ENCODE measurements around the gene AMOTL1.

Gene AMOTL1

DNA sequence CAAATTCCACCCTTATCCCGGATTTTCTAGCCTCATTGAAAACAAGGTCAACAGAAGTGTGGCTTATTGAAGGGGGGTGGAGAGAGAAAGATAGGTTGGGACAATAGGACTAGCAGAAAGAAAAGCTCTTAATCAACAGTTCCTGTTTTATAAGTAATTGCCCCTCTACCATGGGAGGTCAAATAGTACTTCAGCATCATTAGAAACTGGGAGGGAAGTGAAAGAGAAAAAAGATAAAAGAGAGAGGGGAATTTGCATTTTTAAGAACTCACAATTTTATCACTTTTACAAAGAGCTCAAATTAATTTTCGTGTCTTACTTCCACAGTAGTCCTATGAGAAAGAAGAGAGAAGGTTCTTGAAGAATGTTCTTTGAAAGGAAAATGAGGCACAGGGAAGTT lies 89.2 kb downstream of the AMOTL1 start:
- no peak for DNase-seq (ENCODE audit: low spot score)

DNA sequence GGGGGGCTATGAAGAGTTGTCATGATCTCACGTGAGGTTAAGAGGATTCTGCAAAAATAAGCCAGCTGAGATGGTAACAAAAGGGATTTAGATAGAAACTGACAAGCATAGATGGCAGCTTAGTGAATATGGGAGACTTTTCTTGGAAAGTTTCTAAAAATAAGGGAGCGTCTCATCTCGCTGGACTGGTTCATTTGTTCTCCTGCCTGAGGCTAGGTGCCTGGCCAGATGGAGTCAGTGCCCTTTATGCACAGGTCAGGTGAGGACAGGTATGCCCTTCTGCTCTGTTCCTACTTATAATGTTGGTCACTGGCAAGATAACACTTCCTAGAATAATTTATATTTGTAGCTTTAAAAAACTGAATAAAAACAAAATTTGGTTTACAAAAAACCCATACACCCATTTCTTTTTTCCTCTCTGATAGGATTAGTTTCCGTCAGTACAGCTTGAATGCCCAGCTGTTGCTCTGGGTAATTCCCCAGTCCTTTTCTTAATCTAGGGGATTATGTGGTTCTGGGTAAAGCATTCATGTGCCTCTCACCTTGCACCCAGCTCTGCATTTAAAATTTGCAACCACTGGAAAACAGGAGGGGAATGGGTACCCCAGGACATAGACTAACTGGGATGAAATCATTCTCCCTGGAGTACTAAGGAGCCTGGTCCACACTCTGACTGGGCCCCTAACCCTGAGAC lies 90.0 kb downstream of the AMOTL1 start:
- DNase-seq (ENCODE audit: low spot score), result no peak

GRCh38 chr11:94860333-94860732 lies 92.2 kb downstream of the AMOTL1 start:
- no peak for DNase-seq (ENCODE audit: low spot score)

GRCh38 chr11:94861306-94861845 lies 93.2 kb downstream of the AMOTL1 start:
- DNase-seq (ENCODE audit: low spot score), result no peak

DNA sequence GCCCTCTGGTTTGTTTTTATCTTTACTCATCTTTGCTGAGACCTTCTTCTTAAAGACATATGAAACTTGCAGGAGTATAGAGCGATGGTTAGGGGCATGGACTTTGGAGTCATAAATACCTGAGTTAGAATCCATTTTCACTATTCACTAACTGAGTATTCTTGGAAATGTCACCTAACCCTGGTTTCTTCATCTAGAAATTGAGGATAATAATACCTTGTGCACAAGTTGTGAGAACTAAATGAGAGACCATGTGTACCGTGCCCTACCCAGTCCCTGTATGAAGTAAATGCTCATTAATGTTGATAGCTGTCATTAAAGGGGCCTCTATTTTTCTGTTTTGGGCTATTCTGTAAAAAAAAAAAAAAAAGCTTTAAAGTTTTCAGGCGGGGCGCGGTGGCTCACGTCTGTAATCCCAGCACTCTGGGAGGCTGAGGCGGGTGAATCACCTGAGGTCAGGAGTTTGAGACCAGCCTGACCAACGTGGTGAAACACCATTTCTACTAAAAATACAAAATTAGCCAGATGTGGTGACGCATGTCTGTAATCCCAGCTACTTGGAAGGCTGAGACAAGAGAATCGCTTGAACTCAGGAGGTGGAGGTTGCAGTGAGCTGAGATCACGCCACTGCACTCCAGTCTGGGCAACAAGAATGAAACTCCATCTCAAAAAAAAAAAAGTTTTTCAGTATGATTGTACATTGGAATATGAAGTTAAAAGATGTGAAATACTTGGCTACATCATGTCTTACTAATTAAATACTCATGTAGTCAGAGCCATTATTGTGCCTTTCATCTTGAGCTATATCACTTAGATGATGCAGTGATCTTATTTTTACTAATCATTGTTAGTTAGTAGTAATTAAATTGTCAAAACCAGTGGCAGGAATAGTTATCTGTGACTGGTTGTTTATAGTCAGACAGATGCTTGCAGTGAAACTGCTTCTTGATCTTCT lies 95.0 kb downstream of the AMOTL1 start:
- no peak for DNase-seq (ENCODE audit: low spot score)

- no peak for DNase-seq (ENCODE audit: low spot score)
These were observed 96.4 kb downstream of the AMOTL1 start for GRCh38 chr11:94864506-94865045.

DNA sequence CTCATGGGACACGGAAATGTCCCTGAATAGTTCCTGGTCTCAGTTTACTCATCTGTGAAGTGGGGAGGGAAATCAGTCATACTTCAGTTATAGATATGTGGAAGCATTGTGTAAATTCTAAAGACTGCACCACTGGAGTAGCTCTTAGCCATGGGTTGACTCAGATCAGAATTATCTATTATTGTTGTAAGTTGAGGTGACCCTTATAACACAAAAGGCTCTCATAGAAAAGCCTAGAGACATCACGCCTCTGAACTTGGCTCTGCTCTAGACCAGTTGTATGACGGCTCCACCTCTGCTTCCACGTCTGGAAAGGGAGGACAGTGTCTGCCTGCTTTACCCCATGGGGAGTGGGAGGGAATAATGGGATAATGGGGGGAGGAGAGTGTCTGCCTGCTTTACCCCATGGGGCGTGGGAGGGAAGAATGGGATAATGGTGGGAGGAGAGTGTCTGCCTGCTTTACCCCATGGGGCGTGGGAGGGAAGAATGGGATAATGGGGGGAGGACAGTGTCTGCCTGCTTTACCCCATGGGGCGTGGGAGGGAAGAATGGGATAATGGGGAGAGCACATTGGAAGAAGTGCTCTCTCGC lies 98.2 kb downstream of the AMOTL1 start:
- DNase-seq (ENCODE audit: low spot score), result peak; percentile 29

GRCh38 chr11:94866936-94867795 lies 99.0 kb downstream of the AMOTL1 start:
- DNase-seq (ENCODE audit: low spot score), result no peak

GRCh38 chr11:94868468-94868867 lies 100.3 kb downstream of the AMOTL1 start:
- no peak for DNase-seq (ENCODE audit: low spot score)

GRCh38 chr11:94869186-94869585 lies 101.0 kb downstream of the AMOTL1 start:
- DNase-seq (ENCODE audit: low spot score), result no peak

GRCh38 chr11:94870422-94870821 lies 102.3 kb downstream of the AMOTL1 start:
- no peak for DNase-seq (ENCODE audit: low spot score)

GRCh38 chr11:94871491-94872185 lies 103.5 kb downstream of the AMOTL1 start:
- DNase-seq (ENCODE audit: low spot score), result no peak

DNA sequence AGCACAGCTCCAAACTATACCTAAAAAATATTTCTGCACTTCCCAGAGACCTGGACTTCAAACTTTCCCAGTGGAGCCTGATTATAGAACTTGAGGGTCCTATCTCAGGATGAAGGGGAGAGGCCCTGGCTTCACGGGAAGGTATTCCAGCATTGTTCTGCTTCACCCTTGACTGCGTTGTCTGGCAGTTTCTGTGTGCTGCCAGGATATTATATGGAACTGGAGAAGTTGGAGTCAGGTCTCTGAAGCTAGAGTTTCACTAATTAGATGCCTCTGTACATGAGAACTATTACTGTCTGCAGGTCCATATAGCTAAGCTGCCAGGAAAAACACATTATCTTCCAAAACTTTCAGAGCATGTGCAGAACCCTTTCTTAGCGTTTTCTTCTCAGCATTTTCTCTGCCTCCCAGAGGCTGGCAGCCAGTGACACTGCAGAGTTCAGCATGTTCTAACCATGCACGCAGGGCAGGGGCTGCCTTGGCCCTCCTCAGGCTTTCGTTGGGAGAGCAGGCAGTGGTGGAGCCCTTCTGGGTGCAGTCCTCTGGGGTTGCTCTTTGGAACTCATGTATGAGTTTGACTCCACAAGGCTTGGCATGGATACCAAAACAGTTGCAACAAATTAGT lies 105.9 kb downstream of the AMOTL1 start:
- DNase-seq (ENCODE audit: low spot score), result peak; percentile 30

DNA sequence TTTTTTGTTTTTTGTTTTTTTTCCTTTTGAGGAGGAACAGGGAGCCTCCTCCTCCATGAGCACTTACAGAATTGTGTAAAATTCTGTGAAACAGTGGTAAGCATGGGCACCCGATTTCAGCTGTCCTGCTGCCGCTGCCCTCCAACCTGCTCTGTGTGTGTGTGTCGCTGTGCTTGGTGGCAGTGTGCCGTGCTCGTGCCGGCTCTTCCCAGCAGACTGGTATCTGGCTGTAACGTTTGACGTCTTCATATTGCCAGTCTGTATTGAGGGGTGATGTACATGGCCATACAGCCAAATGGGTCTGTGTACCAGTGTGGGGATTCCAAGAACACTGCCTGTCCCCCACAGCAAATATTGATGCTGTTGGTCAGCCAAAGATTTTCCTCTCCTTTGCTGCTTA lies 108.1 kb downstream of the AMOTL1 start:
- no peak for DNase-seq (ENCODE audit: low spot score)

DNA sequence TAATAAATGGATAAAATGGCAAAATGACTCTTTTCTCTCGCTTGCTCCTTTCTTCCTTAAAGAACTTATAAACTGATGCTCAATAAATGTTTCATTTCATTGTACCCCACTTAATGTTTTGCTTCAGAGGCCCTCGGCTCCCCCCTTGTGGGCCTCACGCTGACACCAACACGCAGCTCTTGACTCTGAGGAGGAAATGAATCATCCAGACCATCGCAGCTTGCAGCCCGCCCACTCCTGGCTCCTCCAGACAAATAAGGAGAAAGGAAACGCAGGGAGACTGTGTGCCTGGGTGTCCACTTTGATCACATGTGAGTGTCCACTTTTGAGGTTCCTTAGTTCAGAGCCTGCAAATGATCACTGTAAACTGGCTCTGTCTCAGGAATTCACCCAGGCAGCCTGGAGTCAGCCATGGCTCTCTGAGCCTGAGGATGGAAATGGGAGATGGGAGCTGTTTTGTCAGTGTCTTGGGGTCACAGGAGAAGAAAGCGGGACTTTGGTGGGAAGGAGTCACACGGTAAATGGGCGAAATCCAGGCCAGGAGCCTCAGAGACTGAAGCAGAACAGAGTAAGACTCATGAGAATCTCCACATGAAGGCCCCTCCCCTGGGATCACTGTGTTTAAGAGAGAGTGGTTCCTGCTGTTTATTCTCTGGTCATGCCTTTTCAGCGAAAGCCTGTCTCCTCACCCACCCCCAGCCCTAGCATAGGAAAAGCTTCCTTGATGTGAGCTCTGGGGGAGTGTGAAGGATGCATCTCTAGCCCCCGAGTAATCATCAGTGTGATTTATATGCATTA lies 108.7 kb downstream of the AMOTL1 start:
- peak; percentile 69 for DNase-seq (ENCODE audit: low spot score)

DNA sequence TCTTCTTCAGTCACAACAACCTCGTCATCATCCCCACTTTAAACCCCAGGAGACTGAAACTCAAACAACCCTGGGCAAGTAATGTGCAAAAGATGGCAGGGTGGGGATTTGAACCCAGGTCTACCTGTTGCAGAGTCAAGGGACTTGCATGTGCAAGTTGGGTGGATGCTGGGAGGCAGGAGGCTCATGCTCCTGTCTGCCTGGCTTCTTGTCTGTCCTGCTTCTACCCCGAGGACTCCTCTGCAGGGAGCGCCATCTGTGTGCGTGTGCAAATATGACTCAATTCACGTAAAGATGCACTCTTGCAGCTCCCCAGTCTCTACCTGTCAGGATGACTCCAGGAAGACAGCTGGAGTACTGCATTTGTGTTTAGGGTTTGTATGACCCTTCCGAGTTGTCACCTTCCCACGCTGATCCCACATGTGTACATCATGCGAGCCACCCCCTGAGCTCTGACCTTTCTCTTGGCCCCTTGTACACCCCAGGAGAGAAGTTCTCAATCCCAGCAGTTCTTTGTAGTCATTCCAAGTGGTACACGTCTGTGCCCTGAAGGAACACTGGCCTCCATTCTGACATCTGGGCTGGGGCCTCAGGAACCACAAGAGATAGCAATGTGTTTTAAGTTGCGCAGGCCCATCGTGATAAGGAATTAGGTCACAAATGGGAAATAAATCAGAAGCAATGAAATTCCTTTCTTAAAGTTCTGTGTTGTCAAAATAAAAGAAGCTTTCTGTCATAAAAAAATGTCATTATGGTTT lies 109.5 kb downstream of the AMOTL1 start:
- DNase-seq (ENCODE audit: low spot score), result no peak

DNA sequence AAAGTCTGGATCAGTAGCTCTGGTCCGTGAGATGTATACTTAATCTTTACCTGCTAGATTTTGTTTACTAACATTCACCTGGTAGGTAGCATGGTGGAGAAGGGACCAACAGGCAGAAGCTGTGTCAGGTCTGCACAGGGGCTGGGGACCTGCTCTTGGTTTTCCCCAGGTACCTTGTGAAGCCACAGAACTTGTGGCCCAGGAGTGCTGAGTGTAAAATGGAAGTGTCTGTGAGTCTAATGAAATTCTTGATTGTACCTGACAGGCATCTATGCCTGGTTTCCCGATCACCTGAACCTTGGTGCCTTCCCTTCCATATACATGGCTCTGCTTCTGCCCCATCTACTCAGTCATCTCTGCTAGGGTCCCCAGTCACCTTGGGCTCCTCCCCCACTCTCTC lies 110.8 kb downstream of the AMOTL1 start:
- no peak for DNase-seq (ENCODE audit: low spot score)

DNA sequence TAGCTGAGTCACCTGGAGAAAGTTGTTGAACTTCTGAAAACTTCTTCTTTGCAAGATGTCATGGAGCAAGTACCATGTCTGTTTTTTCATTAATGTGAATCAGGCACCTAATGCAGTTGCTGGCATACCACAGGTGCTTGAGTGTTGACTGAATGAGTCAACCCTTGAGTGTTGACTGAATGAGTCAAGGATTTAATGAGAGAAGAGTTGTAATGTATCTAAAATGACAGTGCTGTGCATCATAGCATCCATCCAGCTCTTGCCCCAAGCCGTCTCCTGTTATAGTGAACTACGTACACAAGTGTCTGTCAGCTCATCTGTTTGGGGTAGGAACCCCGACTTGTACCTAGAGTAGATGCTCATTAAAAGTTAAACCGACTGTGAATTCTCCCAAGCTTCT lies 112.1 kb downstream of the AMOTL1 start:
- DNase-seq (ENCODE audit: low spot score), result no peak

DNA sequence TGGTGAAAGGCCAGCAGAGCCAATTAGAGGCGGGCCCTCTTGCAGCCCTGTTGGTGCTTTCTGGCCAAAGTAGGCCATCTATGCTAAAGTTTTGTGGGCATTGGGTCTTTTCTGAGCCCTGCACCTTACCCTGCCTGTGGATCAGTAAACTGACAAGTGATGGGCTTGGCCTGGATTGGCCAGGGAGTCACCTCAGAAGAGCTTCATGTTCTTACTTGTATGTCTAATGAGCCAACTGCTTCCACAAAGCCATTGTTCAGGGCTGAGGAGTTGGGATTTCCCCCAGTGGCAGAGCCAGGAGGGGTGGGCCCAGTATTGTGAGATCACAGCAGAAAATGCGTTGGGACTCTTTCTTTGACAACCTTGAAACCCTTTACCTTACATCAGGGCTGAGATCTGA lies 114.8 kb downstream of the AMOTL1 start:
- no peak for DNase-seq (ENCODE audit: low spot score)
